SK-N-MC (cell line): ENCODE data around the gene MFN2.
"Not testable (repeated sequence)": the region's sequence is repeated elsewhere in the genome, so short reads cannot be mapped to it uniquely, and the experiment has no call there.

Experiments used
- DNase-seq: peaks from one replicate; pipeline ENCODE4 v3.0.0-alpha.2; 2011; ENCODE audit warnings: low read depth, low spot score
- H3K27ac ChIP-seq: fragments of 200-600 bp; sonication (generic); 2 replicates; pipeline ENCODE4 v1.5.1; 2016; ENCODE audit warnings: mixed run types
- H3K36me3 ChIP-seq: fragments of 200-600 bp; sonication (generic); 2 replicates; pipeline ENCODE4 v1.6.1; 2017; ENCODE audit warnings: antibody characterized with exemption, low read length, mixed read lengths; ENCODE audit not compliant: insufficient read depth
- H3K4me3 ChIP-seq: fragments of 200-600 bp; sonication (generic); 2 replicates; pipeline ENCODE4 v1.5.1; 2016
- H3K9ac ChIP-seq: fragments of 200-600 bp; sonication (generic); 2 replicates; pipeline ENCODE4 v1.8.0; 2017; ENCODE audit warnings: mixed run types, mixed read lengths; ENCODE audit not compliant: insufficient read length
- H3K9me3 ChIP-seq: fragments of 200-600 bp; sonication (generic); 2 replicates; pipeline ENCODE4 v1.6.1; 2017; ENCODE audit warnings: low read depth, mild to moderate bottlenecking, antibody characterized with exemption, low read length, moderate library complexity, mixed read lengths
- EZH2 ChIP-seq: fragments of 200-600 bp; sonication (generic); IDR thresholded peaks from one replicate; pipeline ENCODE4 v1.6.1; 2017; ENCODE audit warnings: antibody characterized with exemption
- FOXP2 ChIP-seq: optimal IDR thresholded peaks from 2 replicates; pipeline ENCODE3; 2011; ENCODE audit warnings: mild to moderate bottlenecking, moderate library complexity; ENCODE audit not compliant: insufficient read depth; ENCODE audit errors: extremely low read length, control extremely low read depth
- POLR2AphosphoS5 ChIP-seq: IDR thresholded peaks from 2 replicates; pipeline ENCODE4 v1.6.1; 2012; ENCODE audit warnings: mild to moderate bottlenecking, low read depth, low read length, borderline replicate concordance

The MFN2 gene

DNA sequence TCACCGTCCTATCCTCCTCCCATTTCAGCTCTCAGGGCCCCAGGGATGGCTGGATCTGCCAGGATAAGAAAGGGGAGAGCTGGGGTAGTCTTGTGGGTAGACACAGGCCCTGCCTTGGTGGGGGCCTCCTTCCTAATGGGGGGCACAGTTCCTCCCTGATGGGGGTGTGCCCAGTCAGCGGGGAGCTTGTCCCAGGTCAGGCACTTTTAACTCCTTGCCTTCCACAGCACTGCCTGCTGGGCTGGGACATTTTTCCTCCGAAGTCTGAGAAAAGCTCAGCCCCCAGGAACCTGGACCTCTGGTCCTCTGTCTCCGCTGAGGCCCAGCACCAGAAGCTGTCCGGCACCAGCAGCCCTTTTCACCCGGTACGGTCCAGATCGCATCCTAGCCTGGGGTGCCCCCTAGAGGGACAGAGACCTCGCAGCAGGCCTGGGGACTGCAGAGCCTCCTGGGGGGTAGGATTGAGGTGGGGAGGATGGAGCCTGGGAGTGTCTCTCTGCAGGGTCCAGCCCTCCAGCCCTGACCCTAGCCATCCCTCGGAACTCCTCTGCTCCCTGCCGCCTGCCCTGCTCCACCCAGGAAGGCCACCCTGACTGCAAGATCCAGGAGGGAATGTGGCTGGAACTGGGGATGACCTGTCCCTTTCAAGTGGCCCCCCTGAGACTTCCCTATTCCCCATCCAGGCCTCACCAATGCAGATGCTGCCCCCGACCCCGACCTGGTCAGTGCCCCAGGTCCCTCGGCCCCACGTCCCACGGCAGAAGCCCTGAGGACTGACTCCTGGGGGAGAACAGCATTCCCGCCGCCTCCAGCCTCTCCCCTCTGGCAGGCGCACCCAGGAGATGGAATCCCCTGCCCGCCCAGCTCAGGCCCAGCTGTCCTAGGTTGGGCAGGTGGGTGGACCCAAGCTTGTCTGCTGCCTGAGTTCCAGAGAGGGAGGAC lies 51.1 kb downstream of the MFN2 start:
- H3K9me3 ChIP-seq, result no peaks in the 10 kb centered on the region
- no peak overlapping the region for H3K9ac ChIP-seq
- TF ChIP-seq FOXP2 (no peak), POLR2AphosphoS5 (no peak), EZH2 (no peak)
- DNase-seq, result no peak
- no peak overlapping the region for H3K27ac ChIP-seq
- H3K4me3 ChIP-seq, result no peak overlapping the region
- H3K36me3 ChIP-seq, result no peaks in the 10 kb centered on the region; the same call in 1 of the 2 replicates

DNA sequence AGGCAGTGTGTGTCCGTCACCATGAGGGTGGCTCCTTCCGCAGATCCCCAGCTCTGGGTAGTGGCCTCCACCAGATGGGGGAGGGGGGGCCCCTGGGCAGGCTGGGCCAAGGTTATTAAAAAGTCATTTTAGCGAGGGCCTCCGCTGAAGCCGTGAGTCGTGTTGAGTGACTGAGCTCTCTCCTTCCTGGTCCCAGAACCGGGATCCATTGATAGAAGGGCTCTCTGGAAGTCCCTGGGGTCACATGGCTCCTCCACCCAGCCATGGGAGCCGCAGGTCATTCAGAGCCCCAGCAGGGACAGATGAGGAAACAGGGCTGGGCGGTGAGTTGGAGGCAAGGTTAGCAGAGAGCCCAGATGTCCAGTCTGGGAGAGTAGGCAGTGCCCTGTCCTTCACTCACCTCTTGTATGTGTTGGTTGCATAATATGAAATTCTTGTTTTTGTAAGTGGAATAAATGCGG lies 51.9 kb downstream of the MFN2 start:
- Histone ChIP-seq H3K4me3 (no peak overlapping the region), H3K36me3 (no peaks in the 10 kb centered on the region; the same call in 1 of the 2 replicates), H3K27ac (no peak overlapping the region), H3K9ac (no peak overlapping the region), H3K9me3 (no peaks in the 10 kb centered on the region)
- no peak for DNase-seq
- TF ChIP-seq EZH2, result no peak
- TF ChIP-seq FOXP2, result no peak
- TF ChIP-seq POLR2AphosphoS5, result no peak

DNA sequence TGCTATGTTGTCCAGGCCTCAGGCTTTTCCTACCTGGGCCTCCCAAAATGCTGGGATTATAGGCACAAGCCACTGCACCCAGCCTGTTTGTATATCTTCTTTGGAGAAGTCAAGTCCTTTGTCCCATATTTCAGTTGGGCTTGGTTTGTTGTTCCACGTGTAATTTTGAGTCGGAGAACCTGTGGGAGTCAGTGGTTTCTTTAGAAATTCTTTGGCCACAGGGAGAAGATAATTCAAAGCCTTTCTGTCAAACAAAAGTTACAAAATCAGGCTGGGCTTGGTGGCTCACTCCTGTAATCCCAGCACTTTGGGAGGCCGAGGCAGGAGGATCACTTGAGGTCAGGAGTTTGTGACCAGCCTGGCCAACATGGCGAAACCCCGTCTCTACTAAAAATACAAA lies 53.2 kb downstream of the MFN2 start:
- not testable (repeated sequence) for H3K9ac ChIP-seq, H3K4me3 ChIP-seq, H3K36me3 ChIP-seq, H3K27ac ChIP-seq, H3K9me3 ChIP-seq, DNase-seq

DNA sequence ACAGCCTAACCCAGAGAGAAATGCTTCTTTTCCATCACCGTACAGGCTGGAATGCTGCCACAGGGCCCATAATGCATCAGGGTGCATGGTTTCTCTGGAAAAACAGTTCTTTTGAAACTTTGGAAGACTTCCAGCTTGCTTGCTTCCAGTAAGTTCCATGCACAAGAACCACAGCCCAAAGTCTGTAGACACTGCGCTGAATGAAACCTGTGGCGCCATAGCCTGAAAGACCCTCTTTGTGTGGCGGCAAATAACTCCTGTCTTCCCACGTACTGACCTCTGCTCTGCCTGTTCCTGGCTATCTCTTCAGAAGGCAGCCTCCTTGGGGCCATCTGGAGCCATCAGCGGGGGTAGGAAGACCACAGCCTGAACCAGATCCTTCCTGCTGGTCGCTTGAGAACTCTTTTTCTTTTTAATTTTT lies 54.1 kb downstream of the MFN2 start:
- H3K9me3 ChIP-seq, result no peaks in the 10 kb centered on the region
- no peak overlapping the region for H3K27ac ChIP-seq
- no peak overlapping the region for H3K9ac ChIP-seq
- DNase-seq, result no peak
- H3K4me3 ChIP-seq, result no peak overlapping the region
- TF ChIP-seq EZH2 (no peak), POLR2AphosphoS5 (no peak)
- H3K36me3 ChIP-seq, result no peaks in the 10 kb centered on the region; the same call in 1 of the 2 replicates

DNA sequence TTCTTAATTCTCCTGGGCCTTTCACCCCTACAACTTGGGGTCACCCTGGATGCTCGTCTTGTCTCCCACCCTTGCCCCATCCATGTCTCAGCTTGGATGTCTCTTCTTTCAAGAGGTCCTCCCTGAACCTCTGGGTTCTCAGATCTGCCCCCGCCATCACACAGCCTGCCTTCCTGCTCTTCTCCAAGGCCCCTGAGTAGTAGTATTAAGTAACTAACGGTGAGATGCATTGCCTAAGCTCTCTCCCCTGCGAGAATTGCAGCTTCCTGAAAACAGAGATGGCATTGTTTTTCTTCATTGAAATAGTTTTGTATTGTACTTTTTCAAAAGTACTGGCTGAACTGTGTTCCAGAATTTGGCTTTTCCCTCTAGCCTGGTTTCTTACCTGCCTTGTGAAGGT lies 55.1 kb downstream of the MFN2 start:
- Histone ChIP-seq H3K36me3 (no peaks in the 10 kb centered on the region), H3K4me3 (no peak overlapping the region), H3K9me3 (no peaks in the 10 kb centered on the region), H3K27ac (no peak overlapping the region), H3K9ac (no peak overlapping the region)
- no peak for TF ChIP-seq POLR2AphosphoS5
- DNase-seq, result no peak

DNA sequence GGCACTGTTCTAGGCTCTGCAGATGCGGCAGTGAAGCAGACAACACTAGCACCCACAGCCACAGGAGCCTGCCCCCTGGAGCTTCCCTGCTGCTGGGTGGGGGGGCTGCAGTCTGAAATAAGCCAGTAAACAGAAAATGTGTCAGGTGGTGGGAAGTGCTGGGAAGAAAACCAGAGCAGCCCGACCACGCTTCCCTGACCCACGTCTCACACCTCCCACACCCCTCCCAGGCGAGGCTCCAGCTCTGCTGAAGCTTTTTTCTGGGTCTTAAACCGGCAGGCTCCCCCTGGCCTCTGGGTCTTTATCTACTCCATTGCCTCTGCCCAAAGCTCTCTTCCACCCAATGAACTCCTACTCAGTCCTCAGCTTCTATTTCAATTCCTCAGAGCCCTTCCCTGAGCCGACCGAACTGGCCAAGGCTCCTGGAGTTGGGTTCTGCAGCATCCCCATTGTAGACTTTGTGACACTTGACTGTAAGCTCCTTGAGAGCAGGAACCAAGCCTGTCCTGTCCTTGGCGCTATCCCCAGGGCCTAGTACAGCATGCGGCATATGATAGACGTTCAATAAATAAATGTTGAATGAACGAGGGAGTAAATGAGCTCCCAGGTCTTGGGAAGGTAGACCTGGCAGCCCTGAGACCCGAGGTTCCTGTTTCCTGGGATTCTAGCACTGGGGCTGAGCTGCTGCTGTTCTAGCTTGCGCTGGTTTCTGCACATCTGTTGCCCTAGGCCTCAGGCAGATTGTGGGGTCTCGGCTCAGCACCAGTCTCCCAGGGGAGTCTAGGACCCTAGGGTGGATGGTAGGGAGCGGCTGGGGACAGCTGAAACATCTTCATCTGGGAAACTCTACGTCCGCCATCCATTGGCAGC lies 57.5 kb downstream of the MFN2 start:
- no peak for DNase-seq
- H3K9ac ChIP-seq, result no peak overlapping the region
- TF ChIP-seq FOXP2 (no peak), POLR2AphosphoS5 (no peak), EZH2 (no peak)
- no peaks in the 10 kb centered on the region for H3K9me3 ChIP-seq
- H3K36me3 ChIP-seq, result no peaks in the 10 kb centered on the region
- no peak overlapping the region for H3K4me3 ChIP-seq
- no peak overlapping the region for H3K27ac ChIP-seq

DNA sequence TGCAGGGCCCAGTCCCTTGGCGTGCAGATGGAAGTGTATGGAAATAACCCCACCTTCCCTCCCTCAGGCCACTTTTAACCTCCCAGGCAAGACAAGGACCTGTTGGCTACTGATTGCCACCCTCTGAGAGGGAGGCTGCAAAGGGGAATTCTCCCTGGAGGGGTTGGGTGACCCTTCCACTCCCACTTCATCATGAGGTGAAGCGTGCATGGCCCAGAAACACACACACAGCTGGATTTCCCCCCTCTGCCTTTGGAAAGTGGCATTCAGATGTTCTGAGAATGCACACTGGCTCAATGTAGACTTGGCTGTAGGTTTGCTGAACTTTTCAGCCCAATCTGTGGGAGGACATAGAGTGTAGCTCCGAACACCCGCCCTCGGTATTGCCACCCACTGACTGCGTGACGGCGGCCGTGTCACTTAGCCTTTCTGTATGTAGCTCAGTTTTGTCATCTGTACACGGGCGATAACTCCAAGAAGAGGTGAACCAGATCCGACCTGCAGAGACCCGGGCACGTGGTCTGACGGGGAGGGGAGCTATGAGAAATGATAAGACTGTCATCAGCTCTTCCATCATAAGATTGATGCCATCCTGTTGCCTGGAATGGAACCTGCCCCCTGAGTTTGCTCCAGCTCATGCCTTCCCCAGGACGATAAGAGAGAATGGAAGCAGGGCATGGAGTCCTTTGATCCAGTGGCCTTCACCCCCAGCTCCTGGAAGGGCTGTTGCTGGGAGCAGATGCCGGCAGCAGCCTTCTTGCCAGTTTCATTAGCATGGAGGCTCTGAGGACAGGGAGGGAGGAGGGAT lies 58.3 kb downstream of the MFN2 start:
- no peaks in the 10 kb centered on the region for H3K9me3 ChIP-seq
- DNase-seq, result no peak
- H3K4me3 ChIP-seq, result no peak overlapping the region
- H3K27ac ChIP-seq, result no peak overlapping the region
- no peak overlapping the region for H3K9ac ChIP-seq
- TF ChIP-seq POLR2AphosphoS5 (no peak), FOXP2 (no peak), EZH2 (no peak)
- no peaks in the 10 kb centered on the region for H3K36me3 ChIP-seq

DNA sequence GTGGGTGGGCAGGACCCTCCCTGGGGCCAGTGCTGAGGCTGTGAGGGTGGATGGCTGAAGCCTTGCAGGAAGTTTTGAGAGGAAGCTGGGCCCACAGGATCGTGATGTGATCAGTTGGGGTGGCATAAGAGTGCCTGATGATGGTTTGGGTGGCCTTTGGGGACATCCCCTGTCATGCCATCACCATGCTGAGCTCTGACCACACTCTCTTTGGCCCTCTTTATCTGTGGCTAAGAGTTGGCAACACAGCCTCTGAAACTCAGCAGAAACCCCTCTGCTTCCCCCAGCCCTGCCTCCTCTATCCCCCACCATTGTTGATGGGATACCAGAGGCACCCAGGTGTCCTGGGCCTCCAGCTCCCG lies 58.9 kb downstream of the MFN2 start:
- Histone ChIP-seq H3K4me3 (no peak overlapping the region), H3K9ac (no peak overlapping the region), H3K27ac (no peak overlapping the region), H3K36me3 (no peaks in the 10 kb centered on the region), H3K9me3 (no peaks in the 10 kb centered on the region)
- no peak for DNase-seq
- TF ChIP-seq POLR2AphosphoS5 (no peak), FOXP2 (no peak), EZH2 (no peak)

DNA sequence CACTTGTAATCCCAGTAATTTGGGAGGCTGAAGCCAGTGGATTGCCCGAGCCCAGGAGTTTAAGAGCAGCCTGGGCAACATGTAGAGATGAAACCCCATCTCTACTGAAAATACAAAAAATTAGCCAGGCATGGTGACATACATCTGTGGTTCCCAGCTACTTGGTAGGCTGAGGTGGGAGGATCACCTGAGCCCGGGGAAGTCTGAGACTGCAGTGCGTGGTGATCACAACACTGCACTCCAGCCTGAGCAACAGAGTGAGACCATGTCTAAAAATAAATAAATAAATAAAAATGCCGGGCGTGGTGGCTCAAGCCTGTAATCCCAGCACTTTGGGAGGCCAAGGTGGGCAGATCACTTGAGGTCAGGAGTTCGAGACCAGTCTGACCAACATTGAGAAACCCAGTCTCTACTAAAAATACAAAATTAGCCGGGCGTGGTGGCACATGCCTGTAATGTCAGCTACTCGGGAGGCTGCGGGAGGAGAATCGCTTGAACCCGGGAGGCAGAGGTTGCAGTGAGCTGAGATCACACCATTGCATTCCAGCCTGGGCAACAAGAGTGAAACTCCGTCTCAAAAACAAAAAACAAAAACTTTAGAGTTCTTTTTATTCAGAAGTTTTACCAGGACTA lies 59.7 kb downstream of the MFN2 start:
- not testable (repeated sequence) for DNase-seq

More for the DNA sequence above, 59.7 kb downstream of the MFN2 start:
- not testable (repeated sequence) for H3K9ac ChIP-seq, H3K9me3 ChIP-seq, H3K27ac ChIP-seq, H3K4me3 ChIP-seq, H3K36me3 ChIP-seq
